H9 (cell line): ENCODE measurements around the gene RLF. TPM values are rescaled to one million over a fixed set of nuclear protein-coding genes. Genes with fewer than 3 reads are reported as not detected.

Experiments
- DNase-seq: peaks from one replicate; pipeline ENCODE4 v3.0.0-alpha.2; 2017
- H2AFZ ChIP-seq: one replicate; pipeline ENCODE4 v1.6.1; 2013; ENCODE audit warnings: mild to moderate bottlenecking, low read length, control low read depth, moderate library complexity
- H2AK5ac ChIP-seq: 2 replicates; pipeline ENCODE4 v1.6.1; 2013; ENCODE audit warnings: low read length, control low read depth, mixed read lengths; ENCODE audit not compliant: insufficient read length
- H2BK120ac ChIP-seq: one replicate; pipeline ENCODE4 v1.6.1; 2013; ENCODE audit warnings: low read depth, mild to moderate bottlenecking, low read length, control low read depth, inconsistent platforms; ENCODE audit not compliant: poor library complexity, severe bottlenecking
- H2BK12ac ChIP-seq: 2 replicates; pipeline ENCODE4 v1.6.1; 2013; ENCODE audit warnings: low read length, control low read depth, mixed read lengths, low read depth; ENCODE audit not compliant: insufficient read length
- H2BK15ac ChIP-seq: 2 replicates; pipeline ENCODE4 v1.6.1; 2013; ENCODE audit warnings: low read depth, low read length, control low read depth
- H2BK20ac ChIP-seq: one replicate; pipeline ENCODE4 v1.6.1; 2013; ENCODE audit warnings: low read depth, mild to moderate bottlenecking, low read length, control low read depth, inconsistent platforms; ENCODE audit not compliant: poor library complexity, severe bottlenecking
- H2BK5ac ChIP-seq: 2 replicates; pipeline ENCODE4 v1.6.1; 2013; ENCODE audit warnings: low read length, control low read depth, mixed read lengths; ENCODE audit not compliant: insufficient read length
- H3K14ac ChIP-seq: 2 replicates; pipeline ENCODE4 v1.6.1; 2013; ENCODE audit warnings: low read length, control low read depth; ENCODE audit not compliant: insufficient read depth
- H3K18ac ChIP-seq: 2 replicates; pipeline ENCODE4 v1.6.1; 2013; ENCODE audit warnings: low read depth, mild to moderate bottlenecking, mixed read lengths, low read length, control low read depth; ENCODE audit not compliant: insufficient read length
- H3K23ac ChIP-seq: 2 replicates; pipeline ENCODE4 v1.6.1; 2013; ENCODE audit warnings: low read length, control low read depth, mixed read lengths, low read depth; ENCODE audit not compliant: insufficient read length
- H3K23me2 ChIP-seq: 2 replicates; pipeline ENCODE4 v1.6.1; 2013; ENCODE audit warnings: low read depth, mild to moderate bottlenecking, mixed read lengths, low read length, control low read depth; ENCODE audit not compliant: insufficient read length, poor library complexity, severe bottlenecking
- H3K27ac ChIP-seq: 2 replicates; pipeline ENCODE4 v1.5.1; 2013; ENCODE audit warnings: low read length, control low read depth, mixed read lengths, low read depth; ENCODE audit not compliant: insufficient read length
- H3K27me3 ChIP-seq: 2 replicates; pipeline ENCODE4 v1.6.1; 2013; ENCODE audit warnings: low read length, control low read depth, inconsistent platforms; ENCODE audit not compliant: insufficient read depth
- H3K4ac ChIP-seq: 2 replicates; pipeline ENCODE4 v1.6.1; 2013; ENCODE audit warnings: low read depth, mild to moderate bottlenecking, control low read depth, inconsistent platforms, low read length, moderate library complexity
- H3K4me1 ChIP-seq: 2 replicates; pipeline ENCODE4 v1.6.1; 2013; ENCODE audit warnings: low read length, control low read depth, inconsistent platforms; ENCODE audit not compliant: insufficient read depth
- H3K4me2 ChIP-seq: 2 replicates; pipeline ENCODE4 v1.6.1; 2013; ENCODE audit warnings: low read length, control low read depth, mixed read lengths; ENCODE audit not compliant: insufficient read length, insufficient read depth
- H3K56ac ChIP-seq: 2 replicates; pipeline ENCODE4 v1.6.1; 2013; ENCODE audit warnings: low read depth, mild to moderate bottlenecking, mixed read lengths, low read length, control low read depth; ENCODE audit not compliant: insufficient read length
- H3K79me1 ChIP-seq: 2 replicates; pipeline ENCODE4 v1.6.1; 2013; ENCODE audit warnings: low read depth, mild to moderate bottlenecking, moderate library complexity, low read length, control low read depth, inconsistent platforms; ENCODE audit not compliant: insufficient read depth, poor library complexity, severe bottlenecking
- H3K79me2 ChIP-seq: 2 replicates; pipeline ENCODE4 v1.6.1; 2013; ENCODE audit warnings: low read length, control low read depth, inconsistent platforms; ENCODE audit not compliant: insufficient read depth
- H3K9ac ChIP-seq: 2 replicates; pipeline ENCODE4 v1.6.1; 2013; ENCODE audit warnings: low read length, control low read depth, mixed read lengths; ENCODE audit not compliant: insufficient read length; ENCODE audit errors: extremely low read depth
- H3K9me3 ChIP-seq: one replicate; pipeline ENCODE4 v1.6.1; 2013; ENCODE audit warnings: low read depth, low read length, inconsistent platforms; ENCODE audit not compliant: control insufficient read depth
- H3T11ph ChIP-seq: one replicate; pipeline ENCODE4 v1.6.1; 2013; ENCODE audit warnings: mild to moderate bottlenecking, low read length, control low read depth, inconsistent platforms
- H4K20me1 ChIP-seq: one replicate; pipeline ENCODE4 v1.6.1; 2013; ENCODE audit not compliant: control insufficient read depth, insufficient read length, insufficient read depth
- H4K5ac ChIP-seq: 2 replicates; pipeline ENCODE4 v1.6.1; 2013; ENCODE audit warnings: low read depth, mild to moderate bottlenecking, mixed read lengths, low read length, control low read depth; ENCODE audit not compliant: insufficient read length
- H4K8ac ChIP-seq: replicated peaks from 2 replicates; pipeline ENCODE4 v1.6.1; 2013; ENCODE audit warnings: low read length, control low read depth, mixed read lengths, low read depth; ENCODE audit not compliant: insufficient read length
- H4K91ac ChIP-seq: 2 replicates; pipeline ENCODE4 v1.6.1; 2013; ENCODE audit warnings: low read depth, mild to moderate bottlenecking, moderate library complexity, mixed read lengths, low read length, control low read depth; ENCODE audit not compliant: insufficient read length
- H3K27ac Mint-ChIP-seq, 3 experiments: 2 replicates in 2 of 3; 3 replicates in 1 of 3; pipeline ENCODE4 v1.8.0; 2020 to 2021; ENCODE audit warnings: mixed read lengths in 3 of 3, mild to moderate bottlenecking in 1 of 3, moderate library complexity in 1 of 3
- H3K27me3 Mint-ChIP-seq: 2 replicates; pipeline ENCODE4 v1.8.0; 2021; ENCODE audit warnings: low read depth, mild to moderate bottlenecking, moderate library complexity, mixed read lengths
- H3K36me3 Mint-ChIP-seq, 3 experiments: 2 replicates in 2 of 3; 3 replicates in 1 of 3; pipeline ENCODE4 v1.8.0; 2020 to 2021; ENCODE audit warnings: low read depth in 3 of 3, mixed read lengths in 3 of 3; ENCODE audit not compliant: insufficient read depth in 1 of 3
- H3K4me1 Mint-ChIP-seq, 2 experiments: 2 replicates each; pipeline ENCODE4 v1.8.0; 2020; ENCODE audit warnings: mixed read lengths in 2 of 2
- H3K4me3 Mint-ChIP-seq, 2 experiments: 2 replicates in 1 of 2; 3 replicates in 1 of 2; pipeline ENCODE4 v1.8.0; 2020 to 2021; ENCODE audit warnings: mild to moderate bottlenecking in 2 of 2, mixed read lengths in 2 of 2, moderate library complexity in 1 of 2
- H3K9me3 Mint-ChIP-seq, 2 experiments: 2 replicates in 1 of 2; 3 replicates in 1 of 2; pipeline ENCODE4 v1.8.0; 2020; ENCODE audit warnings: mild to moderate bottlenecking in 2 of 2, mixed read lengths in 2 of 2, moderate library complexity in 1 of 2
- WGBS: extraction: QIAGEN DNeasy Blood & Tissue Kit; methylation state at CpG from one replicate; pipeline ENCODE4 v1.1.7; 2013; ENCODE audit warnings: missing lambda C conversion rate, low lambda C conversion rate, mixed read lengths; ENCODE audit not compliant: insufficient read length; ENCODE audit errors: extremely low coverage; 5-methylcytosine and 5-hydroxymethylcytosine counted together
- total RNA-seq: library from RNA; stranded (reverse); gene quantifications from 2 replicates; pipeline ENCODE4 v1.2.1, GENCODE V29; 2021
- TF ChIP-seq, protein P1 (sequence below): fragments of 200-600 bp; sonication (generic); conservative IDR thresholded peaks from 3 replicates; pipeline ENCODE4 v1.8.0; 2021; ENCODE audit warnings: antibody characterized with exemption, mild to moderate bottlenecking

RLF gene
- total RNA-seq, 1 experiment from 2014 or later, result 19.2 TPM

DNA sequence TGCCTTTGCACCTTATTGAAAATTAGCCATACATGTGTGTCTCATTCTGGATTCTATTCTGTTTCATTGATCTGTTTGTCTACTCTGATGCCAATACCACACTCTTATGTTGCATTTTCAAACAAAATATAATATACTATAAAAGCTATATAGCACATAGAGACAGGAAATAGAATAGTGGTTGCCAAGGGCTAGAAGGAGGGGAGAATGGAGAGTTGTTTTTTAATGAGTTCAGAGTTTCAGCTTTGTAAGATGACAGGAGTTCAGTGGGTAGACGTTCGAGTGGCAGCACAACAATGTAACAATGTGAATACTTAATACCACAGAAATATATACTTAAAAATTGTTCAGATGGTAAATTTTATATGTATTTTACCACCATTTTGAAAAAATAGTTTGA is 17.0 kb downstream of the RLF start:
- H3K9me3 ChIP-seq, result no peaks in the 10 kb centered on the region
- H2BK5ac ChIP-seq, result no peak overlapping the region
- no peak overlapping the region for H4K5ac ChIP-seq
- H2BK12ac ChIP-seq, result no peak overlapping the region
- no peak overlapping the region for H3K4me2 ChIP-seq
- H3K9me3 Mint-ChIP-seq, result no peaks in the 10 kb centered on the region
- H3K27me3 Mint-ChIP-seq, result no peaks in the 10 kb centered on the region
- peaks cover 15% of the 10 kb centered on the region for H3K79me1 ChIP-seq
- no peak overlapping the region for H3K4ac ChIP-seq
- TF ChIP-seq, protein P1, sequence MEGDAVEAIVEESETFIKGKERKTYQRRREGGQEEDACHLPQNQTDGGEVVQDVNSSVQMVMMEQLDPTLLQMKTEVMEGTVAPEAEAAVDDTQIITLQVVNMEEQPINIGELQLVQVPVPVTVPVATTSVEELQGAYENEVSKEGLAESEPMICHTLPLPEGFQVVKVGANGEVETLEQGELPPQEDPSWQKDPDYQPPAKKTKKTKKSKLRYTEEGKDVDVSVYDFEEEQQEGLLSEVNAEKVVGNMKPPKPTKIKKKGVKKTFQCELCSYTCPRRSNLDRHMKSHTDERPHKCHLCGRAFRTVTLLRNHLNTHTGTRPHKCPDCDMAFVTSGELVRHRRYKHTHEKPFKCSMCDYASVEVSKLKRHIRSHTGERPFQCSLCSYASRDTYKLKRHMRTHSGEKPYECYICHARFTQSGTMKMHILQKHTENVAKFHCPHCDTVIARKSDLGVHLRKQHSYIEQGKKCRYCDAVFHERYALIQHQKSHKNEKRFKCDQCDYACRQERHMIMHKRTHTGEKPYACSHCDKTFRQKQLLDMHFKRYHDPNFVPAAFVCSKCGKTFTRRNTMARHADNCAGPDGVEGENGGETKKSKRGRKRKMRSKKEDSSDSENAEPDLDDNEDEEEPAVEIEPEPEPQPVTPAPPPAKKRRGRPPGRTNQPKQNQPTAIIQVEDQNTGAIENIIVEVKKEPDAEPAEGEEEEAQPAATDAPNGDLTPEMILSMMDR, result no peak
- H3K4me1 ChIP-seq, result no peaks in the 10 kb centered on the region; the same call in 1 of the 2 replicates
- no peak overlapping the region for H3K27ac Mint-ChIP-seq
- H4K91ac ChIP-seq, result no peak overlapping the region
- H3K56ac ChIP-seq, result no peak overlapping the region
- H2AK5ac ChIP-seq, result no peak overlapping the region
- H3K4me3 Mint-ChIP-seq, result no peak overlapping the region
- no peak overlapping the region for H3K14ac ChIP-seq
- H3K27me3 ChIP-seq, result no peaks in the 10 kb centered on the region
- no peak overlapping the region for H2BK20ac ChIP-seq
- DNase-seq, result no peak
- WGBS, result no CpG with 5 or more reads among the region's 2 CpGs
- H3K18ac ChIP-seq, result no peak overlapping the region
- H3K79me2 ChIP-seq, result peaks cover 15% of the 10 kb centered on the region; the same call in 1 of the 2 replicates
- H3K9ac ChIP-seq, result no peak overlapping the region
- H2BK15ac ChIP-seq, result no peak overlapping the region
- H3K27ac ChIP-seq, result no peak overlapping the region
- no peak overlapping the region for H2BK120ac ChIP-seq
- no peak overlapping the region for H3K23ac ChIP-seq
- no peak overlapping the region for H4K8ac ChIP-seq
- H3K36me3 Mint-ChIP-seq, result peaks cover 0 to 5% (median 4%) of the 10 kb centered on the region in 3 experiments; a peak in 4 of 7 replicates
- no peaks in the 10 kb centered on the region for H3K23me2 ChIP-seq
- peaks cover 5 to 7% of the 10 kb centered on the region in 2 experiments for H3K4me1 Mint-ChIP-seq
- no peaks in the 10 kb centered on the region for H4K20me1 ChIP-seq
- no peak overlapping the region for H2AFZ ChIP-seq
- H3T11ph ChIP-seq, result no peak overlapping the region
